Osteoblast (primary cell): ENCODE results near the gene TENM3. TPM values are rescaled to one million over a fixed set of nuclear protein-coding genes. Genes with fewer than 3 reads are reported as not detected.

Experiments used
- DNase-seq: peaks from one replicate; pipeline ENCODE4 v3.0.0; 2011; ENCODE audit warnings: low spot score, mixed read lengths; ENCODE audit not compliant: insufficient read length; ENCODE audit errors: missing footprints
- H2AFZ ChIP-seq: 2 replicates; pipeline ENCODE4 v1.6.0; 2011; ENCODE audit warnings: mild to moderate bottlenecking, low read length
- H3K27ac ChIP-seq: 2 replicates; pipeline ENCODE4 v1.5.1; 2011; ENCODE audit warnings: mild to moderate bottlenecking, low read depth, low read length, moderate library complexity
- H3K27me3 ChIP-seq: 2 replicates; pipeline ENCODE4 v1.6.0; 2012; ENCODE audit warnings: mild to moderate bottlenecking, control low read depth, inconsistent platforms, low read length, moderate library complexity; ENCODE audit not compliant: insufficient read depth
- H3K36me3 ChIP-seq: 2 replicates; pipeline ENCODE4 v1.5.1; 2011; ENCODE audit warnings: mild to moderate bottlenecking, low read length, control low read depth, moderate library complexity; ENCODE audit not compliant: insufficient read depth
- H3K4me1 ChIP-seq: 2 replicates; pipeline ENCODE4 v1.5.1; 2011; ENCODE audit warnings: mild to moderate bottlenecking, low read length, control low read depth, moderate library complexity; ENCODE audit not compliant: insufficient read depth
- H3K4me2 ChIP-seq: 2 replicates; pipeline ENCODE4 v1.6.0; 2011; ENCODE audit warnings: mild to moderate bottlenecking, low read length; ENCODE audit not compliant: insufficient read depth
- H3K4me3 ChIP-seq: fragments of 200-600 bp; sonication (generic); 3 replicates; pipeline ENCODE4 v1.5.1; 2012; ENCODE audit warnings: mild to moderate bottlenecking, low read length, inconsistent platforms; ENCODE audit not compliant: insufficient read depth
- H3K79me2 ChIP-seq: 2 replicates; pipeline ENCODE4 v1.6.0; 2012; ENCODE audit warnings: mild to moderate bottlenecking, low read length, control low read depth, inconsistent platforms; ENCODE audit not compliant: insufficient read depth
- H3K9me3 ChIP-seq: 2 replicates; pipeline ENCODE4 v1.5.1; 2011; ENCODE audit warnings: low read depth, low read length, control low read depth
- H4K20me1 ChIP-seq: 2 replicates; pipeline ENCODE4 v1.6.0; 2012; ENCODE audit warnings: mild to moderate bottlenecking, low read length, control low read depth; ENCODE audit not compliant: insufficient read depth
- total RNA-seq: library from RNA; depleted of rRNA; stranded (reverse); fragments of >200 nt; gene quantifications from 2 replicates; pipeline ENCODE4 v1.2.3, GENCODE V29; 2012
- TF ChIP-seq, protein P1 (sequence below): IDR thresholded peaks from 2 replicates; pipeline ENCODE4 v1.5.1; 2011; ENCODE audit warnings: mild to moderate bottlenecking, low read depth, low read length, moderate library complexity; ENCODE audit errors: extremely low read depth

The TENM3 gene
- total RNA-seq, 1 donor, result 59.0 TPM

DNA sequence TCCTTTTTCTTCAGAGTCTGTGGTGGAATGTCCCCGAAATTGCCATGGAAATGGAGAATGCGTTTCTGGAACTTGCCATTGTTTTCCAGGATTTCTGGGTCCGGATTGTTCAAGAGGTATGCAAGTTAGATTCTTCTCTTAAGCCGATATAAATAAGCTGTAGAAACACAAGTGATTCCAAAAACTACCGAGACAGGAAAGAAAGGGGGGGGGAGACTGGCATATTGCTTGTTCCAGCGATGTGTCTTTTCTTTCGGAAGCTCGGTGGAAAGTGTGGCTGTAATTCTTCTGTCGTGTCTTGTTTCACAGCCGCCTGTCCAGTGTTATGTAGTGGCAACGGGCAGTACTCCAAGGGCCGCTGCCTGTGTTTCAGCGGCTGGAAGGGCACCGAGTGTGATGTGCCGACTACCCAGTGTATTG lies 437.0 kb downstream of the TENM3 start:
- Histone ChIP-seq H3K27me3 (no peaks in the 10 kb centered on the region), H3K4me2 (no peak overlapping the region), H3K27ac (no peak overlapping the region), H3K9me3 (no peaks in the 10 kb centered on the region), H4K20me1 (no peaks in the 10 kb centered on the region), H3K4me1 (no peaks in the 10 kb centered on the region), H3K36me3 (no peaks in the 10 kb centered on the region), H3K79me2 (no peaks in the 10 kb centered on the region), H3K4me3 (no peak overlapping the region), H2AFZ (no peak overlapping the region)
- TF ChIP-seq, protein P1, sequence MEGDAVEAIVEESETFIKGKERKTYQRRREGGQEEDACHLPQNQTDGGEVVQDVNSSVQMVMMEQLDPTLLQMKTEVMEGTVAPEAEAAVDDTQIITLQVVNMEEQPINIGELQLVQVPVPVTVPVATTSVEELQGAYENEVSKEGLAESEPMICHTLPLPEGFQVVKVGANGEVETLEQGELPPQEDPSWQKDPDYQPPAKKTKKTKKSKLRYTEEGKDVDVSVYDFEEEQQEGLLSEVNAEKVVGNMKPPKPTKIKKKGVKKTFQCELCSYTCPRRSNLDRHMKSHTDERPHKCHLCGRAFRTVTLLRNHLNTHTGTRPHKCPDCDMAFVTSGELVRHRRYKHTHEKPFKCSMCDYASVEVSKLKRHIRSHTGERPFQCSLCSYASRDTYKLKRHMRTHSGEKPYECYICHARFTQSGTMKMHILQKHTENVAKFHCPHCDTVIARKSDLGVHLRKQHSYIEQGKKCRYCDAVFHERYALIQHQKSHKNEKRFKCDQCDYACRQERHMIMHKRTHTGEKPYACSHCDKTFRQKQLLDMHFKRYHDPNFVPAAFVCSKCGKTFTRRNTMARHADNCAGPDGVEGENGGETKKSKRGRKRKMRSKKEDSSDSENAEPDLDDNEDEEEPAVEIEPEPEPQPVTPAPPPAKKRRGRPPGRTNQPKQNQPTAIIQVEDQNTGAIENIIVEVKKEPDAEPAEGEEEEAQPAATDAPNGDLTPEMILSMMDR, result no peak
- DNase-seq, result no peak

DNA sequence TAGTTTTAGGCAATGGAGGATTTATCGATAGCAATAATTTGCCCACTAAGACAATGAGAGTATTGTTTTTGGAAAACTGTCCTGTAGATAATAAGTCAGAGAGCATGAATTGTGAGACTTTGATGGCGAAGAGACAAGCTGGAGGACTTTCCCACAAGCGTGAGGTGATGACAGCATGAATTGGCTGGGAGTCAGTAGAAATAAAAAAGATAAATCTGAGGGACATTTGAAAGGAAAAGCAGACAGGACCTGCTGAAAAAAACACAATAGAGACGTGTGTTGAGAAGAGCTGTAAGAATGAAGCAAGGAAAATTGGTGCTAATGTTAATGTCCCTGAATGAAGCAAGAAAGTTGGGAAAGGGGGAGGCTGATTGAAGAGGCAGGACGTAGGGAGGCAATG lies 440.5 kb downstream of the TENM3 start:
- H3K4me1 ChIP-seq, result no peaks in the 10 kb centered on the region
- H3K27ac ChIP-seq, result no peak overlapping the region
- TF ChIP-seq, protein P1, result no peak
- H3K27me3 ChIP-seq, result no peaks in the 10 kb centered on the region
- H3K79me2 ChIP-seq, result no peaks in the 10 kb centered on the region
- H2AFZ ChIP-seq, result no peak overlapping the region
- no peak overlapping the region for H3K4me3 ChIP-seq
- H3K36me3 ChIP-seq, result no peaks in the 10 kb centered on the region
- DNase-seq, result no peak
- no peaks in the 10 kb centered on the region for H4K20me1 ChIP-seq
- H3K4me2 ChIP-seq, result no peak overlapping the region
- H3K9me3 ChIP-seq, result no peaks in the 10 kb centered on the region

DNA sequence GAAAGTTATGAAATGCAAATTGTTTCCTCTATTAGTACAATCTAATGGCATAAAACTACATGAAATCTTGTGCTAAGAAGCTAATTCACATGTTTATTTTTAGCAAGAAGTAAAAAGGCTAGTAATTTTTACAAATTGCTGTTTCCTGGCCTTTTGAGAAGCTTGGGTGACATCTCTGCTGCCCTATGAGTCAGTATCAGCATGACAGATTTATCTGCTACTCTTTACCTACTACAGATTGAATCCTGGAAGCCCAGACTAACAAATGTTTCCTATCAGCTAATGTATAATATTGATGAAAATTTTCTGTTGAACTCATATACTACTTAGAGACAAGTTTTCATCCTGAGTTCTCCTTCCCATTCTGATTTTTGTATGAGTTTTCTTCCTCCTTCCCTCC lies 441.6 kb downstream of the TENM3 start:
- H3K79me2 ChIP-seq, result no peaks in the 10 kb centered on the region
- H3K4me3 ChIP-seq, result no peak overlapping the region
- H4K20me1 ChIP-seq, result no peaks in the 10 kb centered on the region
- no peaks in the 10 kb centered on the region for H3K36me3 ChIP-seq
- no peaks in the 10 kb centered on the region for H3K27me3 ChIP-seq
- H3K4me1 ChIP-seq, result no peaks in the 10 kb centered on the region
- H3K9me3 ChIP-seq, result no peaks in the 10 kb centered on the region
- DNase-seq, result no peak
- TF ChIP-seq, protein P1, result no peak
- no peak overlapping the region for H3K4me2 ChIP-seq
- H2AFZ ChIP-seq, result no peak overlapping the region
- no peak overlapping the region for H3K27ac ChIP-seq

DNA sequence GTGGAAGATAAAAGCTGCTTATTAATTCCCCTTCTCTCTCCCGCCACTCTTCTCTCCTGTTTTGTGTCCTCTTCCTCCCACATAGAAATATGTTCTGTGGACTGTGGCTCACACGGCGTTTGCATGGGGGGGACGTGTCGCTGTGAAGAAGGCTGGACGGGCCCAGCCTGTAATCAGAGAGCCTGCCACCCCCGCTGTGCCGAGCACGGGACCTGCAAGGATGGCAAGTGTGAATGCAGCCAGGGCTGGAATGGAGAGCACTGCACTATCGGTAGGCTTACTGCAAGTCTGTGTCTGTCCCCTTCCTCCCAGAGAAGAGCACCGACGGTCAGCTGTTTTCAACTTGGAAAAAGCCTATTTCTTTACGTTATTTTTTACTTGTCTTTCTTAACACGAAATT lies 444.9 kb downstream of the TENM3 start:
- no peak overlapping the region for H3K4me2 ChIP-seq
- no peaks in the 10 kb centered on the region for H3K79me2 ChIP-seq
- no peak overlapping the region for H3K27ac ChIP-seq
- no peaks in the 10 kb centered on the region for H3K27me3 ChIP-seq
- TF ChIP-seq, protein P1, result no peak
- H4K20me1 ChIP-seq, result no peaks in the 10 kb centered on the region
- H3K4me1 ChIP-seq, result no peaks in the 10 kb centered on the region
- no peak overlapping the region for H3K4me3 ChIP-seq
- H3K9me3 ChIP-seq, result no peaks in the 10 kb centered on the region
- H2AFZ ChIP-seq, result no peak overlapping the region
- DNase-seq, result no peak
- H3K36me3 ChIP-seq, result no peaks in the 10 kb centered on the region
